Thoracic aorta (tissue), 2 donors: Measurements from ENCODE around the gene CACNA2D1. TPM values are rescaled to one million over a fixed set of nuclear protein-coding genes. Genes with fewer than 3 reads are reported as not detected.

Experiments
- ATAC-seq: fragments of 150-250 bp; one replicate; pipeline ENCODE4 v1.8.0; 2017; ENCODE audit warnings: low read depth; ENCODE audit not compliant: insufficient number of reproducible peaks, low FRiP score
- DNase-seq: peaks from one replicate; pipeline ENCODE4 v3.0.0-alpha.2; 2020; ENCODE audit warnings: low spot score
- H3K27ac ChIP-seq, 2 donors: fragments of 200-600 bp; sonication (generic); 1 replicate in 1 of 2; 2 replicates in 1 of 2; pipeline ENCODE4 v1.5.1; 2016; ENCODE audit warnings: mild to moderate bottlenecking in 2 of 2, moderate library complexity in 2 of 2
- H3K27me3 ChIP-seq: fragments of 200-600 bp; sonication (generic); replicated peaks from 2 replicates; pipeline ENCODE4 v1.6.0; 2016; ENCODE audit warnings: mild to moderate bottlenecking; ENCODE audit not compliant: insufficient read depth
- H3K36me3 ChIP-seq: fragments of 200-600 bp; sonication (generic); one replicate; pipeline ENCODE4 v1.5.1; 2016
- H3K4me1 ChIP-seq, 2 donors: fragments of 200-600 bp; sonication (generic); 1 replicate in 1 of 2; 2 replicates in 1 of 2; pipeline versions ENCODE4 v1.5.1 to v1.6.0; 2016; ENCODE audit warnings: low read depth in 2 of 2, mild to moderate bottlenecking in 1 of 2; ENCODE audit not compliant: control insufficient read depth in 1 of 2
- H3K4me3 ChIP-seq: fragments of 200-600 bp; sonication (generic); 2 replicates; pipeline ENCODE4 v1.5.1; 2016; ENCODE audit warnings: mild to moderate bottlenecking
- H3K9me3 ChIP-seq: fragments of 200-600 bp; sonication (generic); 2 replicates; pipeline ENCODE4 v1.5.1; 2016
- total RNA-seq, 2 donors: library from RNA; depleted of rRNA; stranded (reverse); fragments of >200 nt; gene quantifications; one replicate each; pipeline versions ENCODE4 v1.1.0 to v1.2.3, GENCODE V29; 2016
- TF ChIP-seq, protein P1 (sequence below): fragments of 200-600 bp; sonication (generic); IDR thresholded peaks from one replicate; pipeline ENCODE4 v1.5.1; 2019; ENCODE audit warnings: antibody characterized with exemption

The CACNA2D1 gene
- total RNA-seq, 2 donors from 2014 or later, result 44.4 to 44.7 TPM

GRCh38 chr7:82264783-82265305 is 178.7 kb downstream of the CACNA2D1 start:
- Histone ChIP-seq H3K27ac (no peak overlapping the region), H3K4me3 (no peak overlapping the region), H3K36me3 (no peaks in the 10 kb centered on the region), H3K27me3 (no peaks in the 10 kb centered on the region), H3K4me1 (peaks cover 0 to 18% of the 10 kb centered on the region in 2 donors), H3K9me3 (no peaks in the 10 kb centered on the region)
- no peak for DNase-seq
- TF ChIP-seq, protein P1, sequence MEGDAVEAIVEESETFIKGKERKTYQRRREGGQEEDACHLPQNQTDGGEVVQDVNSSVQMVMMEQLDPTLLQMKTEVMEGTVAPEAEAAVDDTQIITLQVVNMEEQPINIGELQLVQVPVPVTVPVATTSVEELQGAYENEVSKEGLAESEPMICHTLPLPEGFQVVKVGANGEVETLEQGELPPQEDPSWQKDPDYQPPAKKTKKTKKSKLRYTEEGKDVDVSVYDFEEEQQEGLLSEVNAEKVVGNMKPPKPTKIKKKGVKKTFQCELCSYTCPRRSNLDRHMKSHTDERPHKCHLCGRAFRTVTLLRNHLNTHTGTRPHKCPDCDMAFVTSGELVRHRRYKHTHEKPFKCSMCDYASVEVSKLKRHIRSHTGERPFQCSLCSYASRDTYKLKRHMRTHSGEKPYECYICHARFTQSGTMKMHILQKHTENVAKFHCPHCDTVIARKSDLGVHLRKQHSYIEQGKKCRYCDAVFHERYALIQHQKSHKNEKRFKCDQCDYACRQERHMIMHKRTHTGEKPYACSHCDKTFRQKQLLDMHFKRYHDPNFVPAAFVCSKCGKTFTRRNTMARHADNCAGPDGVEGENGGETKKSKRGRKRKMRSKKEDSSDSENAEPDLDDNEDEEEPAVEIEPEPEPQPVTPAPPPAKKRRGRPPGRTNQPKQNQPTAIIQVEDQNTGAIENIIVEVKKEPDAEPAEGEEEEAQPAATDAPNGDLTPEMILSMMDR, result no peak
- ATAC-seq, result no peak

GRCh38 chr7:82263920-82264782 is 179.4 kb downstream of the CACNA2D1 start:
- Histone ChIP-seq H3K4me1 (peaks cover 0 to 11% of the 10 kb centered on the region in 2 donors), H3K27ac (no peak overlapping the region), H3K36me3 (no peaks in the 10 kb centered on the region), H3K27me3 (no peaks in the 10 kb centered on the region), H3K4me3 (no peak overlapping the region), H3K9me3 (no peaks in the 10 kb centered on the region)
- ATAC-seq (no peak), DNase-seq (no peak)
- TF ChIP-seq, protein P1, result no peak

DNA sequence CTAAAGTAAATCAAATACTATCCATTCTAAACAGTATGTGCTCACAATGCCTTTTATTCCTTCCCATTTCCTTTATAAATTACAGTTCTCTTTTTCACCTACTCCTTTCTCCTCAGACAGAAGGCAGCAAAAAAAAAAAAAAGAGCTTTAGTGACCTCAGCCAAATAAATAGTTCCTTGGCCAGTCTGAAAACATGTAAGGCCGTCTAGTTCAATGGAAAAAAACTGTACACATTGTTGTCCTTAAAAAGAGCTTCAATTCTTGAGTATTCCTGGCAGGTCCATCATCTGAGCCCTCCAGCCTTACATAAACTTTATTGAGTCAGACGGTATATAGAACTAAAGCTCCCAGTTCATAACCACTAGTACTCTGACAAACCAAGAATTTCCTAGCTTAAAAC is 185.4 kb downstream of the CACNA2D1 start:
- H3K27me3 ChIP-seq, result no peaks in the 10 kb centered on the region
- H3K36me3 ChIP-seq, result no peaks in the 10 kb centered on the region
- no peak overlapping the region for H3K27ac ChIP-seq
- H3K4me3 ChIP-seq, result no peak overlapping the region
- TF ChIP-seq, protein P1, result no peak
- peaks cover 3 to 18% of the 10 kb centered on the region in 2 donors for H3K4me1 ChIP-seq
- no peaks in the 10 kb centered on the region for H3K9me3 ChIP-seq
- no peak for ATAC-seq
- no peak for DNase-seq

GRCh38 chr7:82257118-82257695 is 186.4 kb downstream of the CACNA2D1 start:
- ATAC-seq (no peak), DNase-seq (no peak)
- Histone ChIP-seq H3K27me3 (no peaks in the 10 kb centered on the region), H3K27ac (no peak overlapping the region), H3K4me1 (peaks cover 3 to 18% of the 10 kb centered on the region in 2 donors), H3K4me3 (no peak overlapping the region), H3K36me3 (no peaks in the 10 kb centered on the region), H3K9me3 (no peaks in the 10 kb centered on the region)
- TF ChIP-seq, protein P1, result no peak

- DNase-seq (no peak), ATAC-seq (no peak)
- no peaks in the 10 kb centered on the region for H3K9me3 ChIP-seq
- TF ChIP-seq, protein P1, result no peak
- H3K4me3 ChIP-seq, result no peak overlapping the region
- H3K36me3 ChIP-seq, result no peaks in the 10 kb centered on the region
- peaks cover 3 to 18% of the 10 kb centered on the region in 2 donors for H3K4me1 ChIP-seq
- H3K27me3 ChIP-seq, result no peaks in the 10 kb centered on the region
- no peak overlapping the region for H3K27ac ChIP-seq
Measured at GRCh38 chr7:82255706-82256105, 187.9 kb downstream of the CACNA2D1 start.
